HL-60 (cell line): ENCODE measurements around the gene HIGD1A.

ENCODE experiments used
- CTCF ChIP-seq: IDR thresholded peaks from one replicate; pipeline ENCODE4 v1.5.1; 2011; ENCODE audit warnings: low read length, control low read depth, inconsistent platforms; ENCODE audit not compliant: insufficient read depth
- POLR2AphosphoS5 ChIP-seq: IDR thresholded peaks from 2 replicates; pipeline ENCODE4 v1.6.1; 2012; ENCODE audit warnings: low read depth
- REST ChIP-seq: IDR thresholded peaks from 2 replicates; pipeline ENCODE4 v1.6.1; 2012; ENCODE audit warnings: low read depth; ENCODE audit not compliant: insufficient replicate concordance

GRCh38 chr3:42749025-42749752 is 55.1 kb downstream of the HIGD1A start:
- TF ChIP-seq CTCF (no peak), POLR2AphosphoS5 (no peak), REST (no peak)
